HG02759 (cell line): Measurements from ENCODE around the gene FAM83F.

ENCODE experiments used
- ATAC-seq: cut with Tn5 transposase; IDR thresholded peaks from one replicate; pipeline ENCODE4 v1.9.1; 2021; ENCODE audit warnings: mild to moderate bottlenecking, moderate library complexity; ENCODE audit not compliant: unreplicated experiment

Gene FAM83F

DNA sequence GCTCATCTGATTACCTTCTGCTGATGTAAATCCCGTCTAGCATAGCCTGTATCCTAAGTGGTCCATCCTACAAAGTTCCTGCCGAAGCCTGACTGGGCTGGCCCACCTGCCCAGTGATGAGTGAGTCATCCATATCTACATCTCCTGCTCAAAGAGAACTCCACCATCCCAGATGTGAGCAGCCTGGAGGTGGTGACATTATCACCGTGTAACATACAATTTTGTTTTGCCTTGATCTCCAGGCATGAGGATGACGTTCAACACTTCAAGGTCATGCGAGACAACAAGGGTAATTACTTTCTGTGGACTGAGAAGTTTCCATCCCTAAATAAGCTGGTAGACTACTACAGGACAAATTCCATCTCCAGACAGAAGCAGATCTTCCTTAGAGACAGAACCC is 29.0 kb upstream of the FAM83F start:
- ATAC-seq: no peak

GRCh38 chr22:39966470-39966869 is 28.3 kb upstream of the FAM83F start:
- no peak for ATAC-seq

DNA sequence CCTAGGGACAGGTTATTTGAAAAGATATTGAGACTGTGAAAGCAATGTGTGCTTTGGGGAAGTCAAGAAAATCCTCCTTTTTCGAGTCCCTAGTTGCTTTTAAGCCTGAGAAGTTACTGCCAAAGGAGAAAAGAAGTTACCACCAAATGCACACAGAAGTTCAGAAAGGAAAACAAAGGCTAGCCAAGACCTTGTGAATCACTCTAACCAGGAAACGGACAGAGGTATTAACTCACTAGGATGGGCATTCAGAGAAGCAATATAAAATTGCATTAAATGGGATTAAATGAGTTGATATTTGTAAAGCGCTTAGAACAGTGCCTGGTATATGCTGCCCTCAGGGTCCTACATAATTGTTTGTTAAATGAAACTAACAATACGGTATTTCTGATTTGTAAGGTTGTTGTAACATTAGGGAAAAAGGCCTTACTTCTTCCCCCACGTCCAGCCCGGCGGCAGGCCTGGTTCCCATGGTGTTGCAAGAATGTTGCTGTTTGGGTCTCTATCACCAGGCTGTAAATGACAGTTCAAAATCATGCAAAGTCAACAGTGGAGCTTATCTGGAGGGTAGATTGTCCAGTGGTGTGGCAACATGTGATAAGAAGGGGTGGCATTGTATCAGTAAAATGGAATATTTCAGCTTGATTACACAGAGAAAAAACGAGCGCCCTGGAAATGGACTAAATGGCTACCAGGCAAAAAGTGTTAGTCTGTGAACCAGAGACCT is 27.5 kb upstream of the FAM83F start:
- no peak for ATAC-seq

GRCh38 chr22:39967996-39968972 is 26.5 kb upstream of the FAM83F start:
- ATAC-seq: no peak

- ATAC-seq: no peak
Measured at GRCh38 chr22:39970742-39971141, 24.0 kb upstream of the FAM83F start.

DNA sequence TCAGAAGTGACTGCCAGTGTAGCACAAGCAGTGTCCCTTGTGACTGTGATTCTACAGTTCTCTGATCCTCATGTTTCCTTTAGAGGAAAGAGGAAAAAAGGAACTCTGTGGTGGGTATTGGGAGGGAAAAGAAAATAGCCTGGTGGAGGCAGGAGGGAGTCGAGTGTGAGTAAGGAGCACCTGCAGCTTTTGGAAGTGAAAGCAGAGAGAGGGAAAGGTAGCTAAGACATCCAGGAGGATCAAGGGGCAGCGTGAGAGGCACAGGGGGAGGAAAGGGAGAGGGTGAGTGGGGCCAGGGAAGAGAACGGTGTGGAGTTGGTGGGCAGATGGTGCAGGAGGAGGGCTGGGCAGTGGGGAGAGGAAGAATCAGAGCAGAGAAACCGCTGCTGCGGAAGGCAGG is 22.1 kb upstream of the FAM83F start:
- no peak for ATAC-seq

- ATAC-seq: no peak
Measured at GRCh38 chr22:39973656-39974055, 21.1 kb upstream of the FAM83F start.

GRCh38 chr22:39974065-39974464 is 20.7 kb upstream of the FAM83F start:
- no peak for ATAC-seq

DNA sequence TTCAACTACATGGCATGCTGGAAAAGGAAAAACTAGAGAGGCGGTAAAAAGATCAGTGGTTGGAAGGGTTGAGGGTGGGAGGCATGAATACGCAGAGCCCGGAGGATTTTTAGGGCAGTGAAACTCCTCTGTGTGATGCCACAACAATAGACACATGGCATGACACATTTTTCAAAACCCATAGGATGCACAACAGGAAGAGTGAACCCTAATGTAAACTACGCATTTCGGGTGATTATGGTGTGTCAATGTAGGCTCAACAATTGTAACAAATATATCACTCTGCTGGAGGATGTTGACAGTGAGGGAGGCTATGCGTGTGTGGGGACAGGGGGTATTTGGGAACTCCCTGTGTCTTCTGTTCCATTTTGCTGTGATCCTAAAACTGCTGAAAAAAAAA is 15.7 kb upstream of the FAM83F start:
- no peak for ATAC-seq

GRCh38 chr22:39979458-39979857 is 15.3 kb upstream of the FAM83F start:
- no peak for ATAC-seq

DNA sequence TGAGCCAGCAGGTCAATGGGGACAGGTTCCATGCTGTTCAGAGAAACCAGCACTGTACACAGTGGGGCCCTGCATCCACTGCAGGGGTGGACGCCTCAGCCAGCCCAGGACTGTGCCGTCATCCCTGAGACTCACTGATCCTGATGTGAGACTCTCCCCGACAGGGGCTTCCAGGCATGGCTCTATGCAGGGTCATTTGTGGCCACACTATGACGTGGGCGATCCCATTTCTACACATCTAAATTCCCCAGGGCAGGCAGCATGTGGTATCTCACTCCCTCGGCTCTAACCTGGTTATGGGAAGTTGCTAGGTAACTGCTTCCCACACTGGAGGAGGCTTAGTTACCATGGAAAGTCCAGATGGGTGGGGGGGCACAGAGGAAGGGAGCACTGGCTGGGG is 14.2 kb upstream of the FAM83F start:
- no peak for ATAC-seq

- no peak for ATAC-seq
Measured at GRCh38 chr22:39983346-39983745, 11.4 kb upstream of the FAM83F start.

DNA sequence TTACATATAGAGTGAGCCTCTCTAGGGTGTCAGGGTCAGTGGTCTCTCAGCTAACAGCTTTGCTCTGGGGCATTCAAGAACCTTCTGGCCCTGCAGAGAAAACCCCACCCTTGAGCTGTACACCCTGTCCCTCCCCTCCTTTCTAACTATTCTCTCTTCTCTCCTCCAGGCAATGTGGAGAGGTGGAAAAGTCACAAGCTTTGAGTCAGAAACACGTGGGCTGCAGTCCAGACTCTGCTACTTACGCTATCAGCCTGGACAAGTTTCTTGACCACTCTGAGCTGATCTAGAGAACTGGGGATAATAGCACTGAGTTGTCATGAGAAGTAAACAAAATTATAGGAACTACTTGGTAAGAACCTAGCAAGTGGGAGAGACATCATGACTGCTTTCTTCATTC is 10.7 kb upstream of the FAM83F start:
- ATAC-seq: no peak

- ATAC-seq: no peak
Measured at GRCh38 chr22:39984746-39985145, 10.0 kb upstream of the FAM83F start.

GRCh38 chr22:39985383-39986035 is 9.2 kb upstream of the FAM83F start:
- no peak for ATAC-seq

DNA sequence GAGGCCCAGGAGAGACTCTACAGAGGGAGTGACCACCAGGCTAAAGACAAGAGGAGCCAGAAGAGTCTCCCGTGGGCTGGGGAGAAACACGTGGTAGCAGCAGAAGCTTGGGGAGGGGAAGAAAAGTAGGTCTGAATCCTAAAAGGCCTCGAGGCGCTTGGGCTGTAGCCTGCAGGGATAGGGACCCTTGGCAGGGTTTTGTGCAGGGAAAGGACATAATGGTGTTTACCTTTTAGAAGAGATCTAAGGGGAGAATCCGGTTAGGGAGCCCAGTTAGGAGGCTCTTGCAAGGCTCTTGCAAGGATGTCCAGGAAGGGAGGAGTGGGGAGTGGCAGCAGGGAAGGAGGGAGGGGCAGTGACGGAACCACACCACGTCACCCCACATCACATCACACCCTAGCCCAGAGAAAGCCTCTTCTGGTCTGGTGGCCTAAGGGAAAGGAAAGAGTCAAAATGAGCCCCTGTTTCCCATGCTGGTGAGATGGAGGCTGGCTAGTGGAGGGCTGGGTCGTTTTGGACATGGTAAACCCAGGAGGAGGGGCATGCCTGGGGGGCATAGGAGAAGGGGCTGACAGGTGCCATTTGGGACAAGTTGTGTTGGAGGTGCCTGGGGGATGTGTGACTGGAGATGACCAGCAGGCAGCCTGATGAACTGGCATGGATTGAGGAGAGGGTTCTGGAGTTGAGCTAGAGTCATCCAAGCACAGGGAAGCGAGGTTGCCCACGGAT is 6.2 kb upstream of the FAM83F start:
- no peak for ATAC-seq

DNA sequence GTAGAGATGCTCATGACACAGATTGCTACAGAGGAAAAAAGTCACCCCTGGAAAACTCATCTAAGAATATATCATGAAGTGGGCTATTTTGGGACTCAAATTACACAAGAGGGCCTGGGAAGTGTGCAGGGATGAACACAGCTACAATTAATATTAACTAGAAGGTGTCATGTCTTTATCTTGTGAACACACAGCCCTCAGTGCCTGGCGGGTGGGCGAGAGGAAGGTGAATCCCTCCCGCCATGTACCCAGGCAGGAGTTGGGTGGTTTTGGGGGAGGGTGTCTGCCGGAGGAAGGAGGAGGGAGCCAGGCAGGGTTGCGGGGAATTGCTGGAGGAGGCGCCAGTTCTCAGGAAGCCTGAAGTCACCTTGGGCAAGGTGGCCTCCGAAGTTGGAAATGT is 5.1 kb upstream of the FAM83F start:
- ATAC-seq: no peak

DNA sequence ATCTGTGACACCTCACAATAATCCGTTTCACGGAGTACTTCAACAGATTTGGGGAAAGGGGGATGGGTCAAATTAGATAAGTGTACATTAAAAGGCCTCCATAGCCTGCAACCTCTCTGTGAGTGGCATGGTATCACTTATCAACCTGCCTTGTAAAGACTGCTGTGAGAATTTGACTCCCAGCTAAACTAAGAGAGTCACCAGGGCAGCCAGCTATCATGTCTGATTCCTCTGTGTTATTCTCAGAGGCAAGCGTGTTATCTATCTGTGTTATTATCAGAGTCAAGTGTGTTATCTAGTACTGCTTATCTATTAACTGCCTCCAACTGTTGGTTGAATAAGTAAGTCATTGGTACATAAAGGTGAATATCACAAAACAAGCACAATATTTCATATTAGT is 4.1 kb upstream of the FAM83F start:
- ATAC-seq: no peak

DNA sequence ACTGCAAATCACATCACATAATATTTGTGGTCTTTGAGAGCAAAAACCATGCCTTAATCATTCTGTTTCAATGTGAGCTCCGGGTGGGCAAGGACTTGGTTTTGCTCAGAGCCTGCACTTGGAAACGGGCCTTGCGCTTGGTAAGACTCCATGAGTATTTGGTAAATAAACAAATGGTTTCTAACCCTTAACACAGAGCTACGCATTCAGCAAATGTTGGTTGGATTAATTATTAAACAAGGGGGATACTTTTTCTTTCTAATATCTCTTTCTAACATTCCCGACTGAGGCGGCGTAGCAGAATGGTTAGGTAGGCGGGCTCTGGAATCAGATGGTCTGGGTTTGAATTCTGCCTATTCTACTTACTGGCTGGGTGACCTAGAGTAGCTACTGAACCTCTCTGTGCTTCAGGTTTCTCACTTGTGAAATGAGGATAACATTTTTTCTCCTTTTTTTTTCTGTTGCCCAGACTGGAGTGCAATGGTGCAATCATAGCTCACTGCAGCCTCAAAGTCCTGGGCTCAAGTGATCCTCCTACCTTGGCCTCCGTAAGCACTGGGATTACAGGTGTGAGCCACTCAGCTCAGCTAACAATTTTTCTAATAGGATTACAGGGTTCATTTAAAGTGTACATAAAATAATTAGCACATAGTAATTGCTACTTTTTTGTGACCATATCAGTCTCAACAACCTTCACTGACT is 3.4 kb upstream of the FAM83F start:
- ATAC-seq: no peak

GRCh38 chr22:39992088-39992826 is 2.5 kb upstream of the FAM83F start:
- ATAC-seq: no peak
